ENCODE measurements around the gene TSSK2.
"Not testable (repeated sequence)": the region's sequence is repeated elsewhere in the genome, so short reads cannot be mapped to it uniquely, and the experiment has no call there.

The TSSK2 gene

GRCh38 chr22:19130959-19131684, at the start of gene TSSK2:
Gene TSSK2, plus strand, starts transcription at chr22:19131308. Its CDS starts 92 bp downstream, at chr22:19131400.
- DNase-seq = no peak

GRCh38 chr22:19081351-19081750, 49.8 kb upstream of the TSSK2 start:
- no peak for DNase-seq

DNA sequence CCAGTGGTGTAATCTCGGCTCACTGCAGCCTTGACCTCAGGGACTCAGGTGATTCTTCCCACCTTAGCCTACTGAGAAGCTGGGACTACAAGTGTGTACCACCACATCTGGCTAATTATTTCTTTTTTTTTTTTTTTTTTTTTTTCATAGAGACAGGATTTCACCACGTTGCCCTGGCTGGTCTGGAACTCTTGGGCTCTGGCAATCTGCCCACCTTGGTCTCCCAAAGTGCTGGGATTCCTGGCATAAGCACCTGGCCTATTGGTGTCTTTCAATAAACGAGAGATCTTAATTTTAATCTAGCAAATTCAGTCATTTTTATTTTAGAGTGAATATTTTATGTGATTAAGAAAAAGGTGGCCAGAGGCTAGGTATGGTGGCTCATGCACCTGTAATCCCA, 49.0 kb upstream of the TSSK2 start:
- DNase-seq = no peak

DNA sequence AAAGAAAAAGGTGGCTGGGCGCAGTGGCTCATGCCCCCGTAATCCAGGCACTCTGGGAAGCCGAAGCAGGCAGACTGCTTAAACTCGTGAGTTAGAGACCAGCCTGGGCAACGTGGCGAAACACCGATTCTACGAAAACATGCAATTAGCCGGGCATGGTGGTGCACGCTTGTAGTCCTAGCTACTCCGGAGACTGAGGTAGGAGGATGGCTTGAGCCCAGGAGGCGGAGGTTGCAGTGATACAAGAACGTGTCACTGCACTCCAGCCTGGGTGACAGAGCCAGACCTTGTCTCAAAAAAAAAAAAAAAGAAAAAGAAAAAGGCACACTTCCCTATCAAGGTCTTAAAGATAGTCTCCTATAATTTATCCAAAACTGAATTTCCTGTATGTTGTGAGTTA, 48.3 kb upstream of the TSSK2 start:
- DNase-seq = no peak

- not testable (repeated sequence) for DNase-seq
Measured at GRCh38 chr22:19084126-19084525, 47.0 kb upstream of the TSSK2 start.

GRCh38 chr22:19084586-19084985, 46.5 kb upstream of the TSSK2 start:
- DNase-seq = not testable (repeated sequence)

- DNase-seq = no peak
Measured at GRCh38 chr22:19085233-19085718, 45.8 kb upstream of the TSSK2 start.

DNA sequence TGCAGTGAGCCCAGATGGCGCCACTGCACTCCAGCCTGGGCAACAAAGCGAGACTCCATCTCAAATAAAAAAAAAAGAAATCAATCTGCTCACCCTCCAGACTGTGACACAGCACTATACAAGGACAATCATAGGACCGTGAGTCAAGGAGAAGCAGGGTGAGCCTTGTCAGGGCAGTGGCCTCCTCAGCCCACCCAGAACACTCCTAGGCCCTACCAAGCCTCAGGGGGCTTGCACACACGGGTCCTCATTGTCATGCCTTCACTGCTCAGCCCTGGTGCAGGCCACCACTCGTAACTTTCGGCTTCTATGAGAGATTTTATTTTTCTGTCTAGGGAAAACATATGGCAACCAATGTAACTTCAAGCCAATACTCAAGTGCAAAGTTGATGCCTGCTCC, 44.7 kb upstream of the TSSK2 start:
- DNase-seq = no peak

DNA sequence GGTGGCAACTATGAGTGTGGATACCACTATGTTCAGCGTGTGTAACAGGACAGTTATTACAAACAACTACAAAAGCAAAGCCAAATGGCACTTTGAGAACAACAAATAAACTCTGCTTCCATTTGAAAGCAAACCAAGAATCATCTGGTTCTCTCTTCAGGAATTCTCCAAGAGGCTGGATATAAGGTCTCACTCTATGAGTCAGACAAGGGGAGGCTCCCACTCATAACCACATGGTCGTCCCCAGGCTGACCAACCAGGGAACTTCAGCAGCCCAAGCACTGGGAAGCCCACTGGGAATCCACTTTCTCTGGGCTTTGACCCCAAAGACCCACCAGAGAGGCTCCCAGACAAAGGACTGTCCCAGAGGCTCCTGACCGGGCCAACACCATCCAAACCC, 44.2 kb upstream of the TSSK2 start:
- DNase-seq = no peak

GRCh38 chr22:19088866-19089595, 42.1 kb upstream of the TSSK2 start:
- no peak for DNase-seq

DNA sequence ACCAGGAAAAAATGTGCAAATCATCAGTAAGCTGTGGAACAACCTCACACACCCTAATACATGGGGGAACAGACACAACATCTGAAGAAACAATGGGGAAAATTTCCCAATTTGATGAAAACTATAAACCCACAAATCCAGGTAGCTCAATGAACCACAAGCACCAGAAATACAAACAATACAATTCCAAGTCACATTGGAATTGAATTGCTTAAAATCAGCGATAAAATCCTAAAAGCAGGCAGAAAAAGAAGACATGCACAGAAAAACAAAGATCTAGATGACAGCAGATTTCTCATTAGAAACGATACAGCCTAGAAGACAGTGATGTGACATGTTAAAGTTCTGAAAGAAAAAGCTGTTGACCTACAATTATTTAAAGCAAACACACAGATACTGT, 40.9 kb upstream of the TSSK2 start:
- no peak for DNase-seq

DNA sequence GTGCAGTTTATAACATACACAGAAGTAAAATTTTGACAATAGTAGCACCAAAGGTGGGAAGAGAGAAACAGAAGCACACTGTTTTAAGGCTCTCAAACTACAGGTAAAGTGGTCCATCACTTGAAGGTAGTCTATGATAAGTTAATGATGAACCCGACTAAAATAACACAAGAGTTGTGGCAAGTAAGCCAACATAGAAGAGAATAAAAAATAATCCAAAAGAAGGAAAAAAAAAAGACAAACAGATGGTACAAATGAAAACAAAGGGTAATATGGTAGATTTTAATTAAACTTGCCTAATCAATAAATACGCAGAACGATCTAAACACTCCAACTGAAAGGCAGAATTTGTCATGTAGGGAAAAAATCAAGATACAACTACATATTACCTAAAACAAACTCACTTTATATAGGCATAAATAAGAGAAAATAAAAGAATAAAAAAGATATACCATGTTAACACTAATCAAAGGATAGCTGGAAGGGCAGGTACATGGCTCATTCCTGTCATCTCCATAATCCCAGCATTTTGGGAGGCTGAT, 40.5 kb upstream of the TSSK2 start:
- no peak for DNase-seq

DNA sequence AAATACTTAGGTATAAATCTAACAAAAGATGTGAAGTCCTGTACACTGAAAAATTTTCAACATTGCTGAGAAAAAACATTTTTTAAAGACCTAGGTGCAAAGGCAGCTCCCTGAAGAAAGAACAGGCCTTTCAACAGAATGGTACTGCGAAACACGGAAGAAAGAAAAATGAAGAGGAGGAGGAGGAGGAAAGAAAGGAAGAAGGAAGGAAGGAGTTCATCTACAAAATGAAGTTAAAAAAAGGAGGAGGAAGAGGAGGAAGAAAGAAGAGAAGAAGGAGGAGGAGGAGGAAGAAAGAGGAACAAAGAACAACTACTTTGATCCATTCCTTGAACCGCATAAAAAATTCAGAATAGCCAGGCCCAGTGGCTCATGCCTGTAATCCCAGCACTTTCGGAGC, 38.4 kb upstream of the TSSK2 start:
- no peak for DNase-seq

GRCh38 chr22:19094393-19094997, 36.6 kb upstream of the TSSK2 start:
- no peak for DNase-seq

- no peak for DNase-seq
Measured at GRCh38 chr22:19096555-19096954, 34.6 kb upstream of the TSSK2 start.

GRCh38 chr22:19097518-19097917, 33.6 kb upstream of the TSSK2 start:
- DNase-seq = no peak

DNA sequence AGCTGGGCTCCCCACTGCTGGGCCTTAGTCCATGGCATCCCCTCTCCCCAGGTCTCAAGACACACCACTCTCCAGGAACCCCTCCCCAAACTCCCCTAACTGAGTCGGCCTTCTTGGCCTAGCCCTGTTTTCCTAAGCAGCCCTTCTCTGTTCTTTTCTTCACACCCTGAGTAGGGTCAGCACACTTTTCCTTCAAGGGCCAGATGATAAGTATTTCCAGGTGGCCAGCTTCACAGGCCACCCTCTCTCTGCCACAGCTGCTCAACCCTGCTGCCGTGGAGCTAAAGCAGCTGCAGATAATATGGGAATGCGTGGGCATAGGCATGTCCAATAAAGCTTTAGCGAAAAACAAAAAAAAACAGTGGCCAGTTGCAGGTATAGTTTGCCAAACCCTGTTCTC, 33.0 kb upstream of the TSSK2 start:
- no peak for DNase-seq

- no peak for DNase-seq
Measured at GRCh38 chr22:19103880-19104821, 27.0 kb upstream of the TSSK2 start.

- DNase-seq = no peak
Measured at GRCh38 chr22:19105456-19105855, 25.7 kb upstream of the TSSK2 start.

DNA sequence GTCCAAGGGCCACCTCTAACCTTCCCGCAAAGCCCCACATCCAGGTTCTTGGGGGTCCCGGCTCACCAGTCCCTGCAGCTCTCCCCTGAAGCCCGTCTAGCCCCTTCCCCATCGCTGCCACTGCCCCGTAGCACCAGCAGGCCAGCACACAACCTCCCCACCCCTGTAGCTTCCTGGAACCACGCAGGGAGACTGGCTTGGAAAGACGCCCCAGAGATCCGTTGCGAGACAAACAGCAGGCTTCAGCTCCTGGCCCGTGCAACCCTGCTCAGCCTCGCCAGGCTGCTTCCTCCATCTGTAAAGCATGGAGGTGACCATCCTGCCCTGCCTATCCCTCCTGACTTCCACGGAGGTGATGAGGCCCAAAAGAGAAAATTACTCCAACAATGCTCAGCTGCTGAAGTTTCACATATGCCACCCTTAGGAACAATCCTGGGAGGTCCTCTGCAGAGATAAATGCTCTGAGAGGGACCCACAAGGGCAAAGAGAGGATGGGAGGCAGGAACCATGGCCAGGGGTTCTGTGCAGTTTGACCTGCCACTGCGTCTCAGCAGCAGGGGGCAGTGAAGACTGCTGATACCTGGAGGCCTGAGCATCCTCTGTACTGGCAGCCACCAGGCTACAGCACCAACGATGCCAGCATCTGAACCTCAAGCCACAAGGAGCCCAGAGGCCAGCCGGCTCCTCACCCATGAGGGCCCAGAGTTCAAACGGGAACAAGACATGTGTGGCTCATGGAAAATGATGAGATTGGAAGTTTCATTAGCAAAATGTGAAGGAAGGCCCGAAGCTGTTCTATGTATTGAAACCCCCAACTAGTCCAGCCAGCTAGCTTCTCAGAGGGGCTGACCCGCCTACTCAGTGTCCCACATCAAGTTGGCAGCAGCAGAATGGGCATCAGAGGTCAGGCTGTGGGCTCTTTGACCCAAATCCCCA, 25.0 kb upstream of the TSSK2 start:
- DNase-seq = no peak
